PC-9 (cell line): Measurements from ENCODE around the gene GRIN2A.

Experiments
- CTCF ChIP-seq: fragments of 200-600 bp; sonication (generic); conservative IDR thresholded peaks from 2 replicates; pipeline ENCODE4 v1.6.1; 2017; ENCODE audit warnings: mixed run types, antibody characterized with exemption, mild to moderate bottlenecking, moderate library complexity
- EZH2 ChIP-seq: fragments of 200-600 bp; sonication (generic); IDR thresholded peaks from 2 replicates; pipeline ENCODE4 v1.8.0; 2017; ENCODE audit warnings: antibody characterized with exemption, low read depth

- no peak for TF ChIP-seq CTCF
- no peak for TF ChIP-seq EZH2
Observed at GRCh38 chr16:10121897-10122425, 60.3 kb downstream of the GRIN2A start.
